ENCODE measurements around the gene SMIM21.

Gene SMIM21

DNA sequence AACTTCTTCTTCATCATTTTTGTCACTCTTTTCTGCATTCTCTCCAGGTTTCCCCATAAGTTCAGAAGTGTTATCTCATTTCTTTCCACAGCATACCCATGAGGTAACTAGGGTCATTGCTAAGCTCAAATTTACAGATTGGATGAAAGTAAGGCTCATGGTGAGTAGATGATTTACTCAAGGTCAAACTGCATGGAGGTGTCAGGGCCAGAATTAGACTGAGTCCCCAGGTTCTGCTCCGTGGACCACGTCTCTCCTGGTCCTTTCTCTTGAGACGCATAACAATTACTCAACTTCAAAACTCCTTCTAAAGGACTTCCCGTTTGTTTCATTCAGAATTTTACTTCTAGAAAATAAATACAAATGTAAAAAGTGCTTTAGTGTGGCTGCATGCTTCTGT is 43.4 kb downstream of the SMIM21 start:
- TF ChIP-seq CTCF (IDR thresholded peaks at IDR 0.05; ENCODE audit: low read depth, low read length), result no peak
- no peaks in the 10 kb centered on the region for H3K27me3 ChIP-seq (ENCODE audit: insufficient read depth, low read depth, severe bottlenecking)

GRCh38 chr18:75378376-75379315 is 48.9 kb downstream of the SMIM21 start:
- Histone ChIP-seq H3K27ac (no peak overlapping the region), H3K27me3 (ENCODE audit: insufficient read depth, low read depth, severe bottlenecking) (no peaks in the 10 kb centered on the region), H3K36me3 (no peaks in the 10 kb centered on the region)

More for the DNA sequence above, 43.4 kb downstream of the SMIM21 start:
- Histone ChIP-seq H3K4me3 (ENCODE audit: low read depth, low read length) (no peak overlapping the region), H3K27ac (no peak overlapping the region), H3K36me3 (no peaks in the 10 kb centered on the region), H3K9me3 (ENCODE audit: severe bottlenecking) (no peaks in the 10 kb centered on the region)
- DNase-seq, result no peak

GRCh38 chr18:75377926-75378325 is 49.6 kb downstream of the SMIM21 start:
- Histone ChIP-seq H3K27me3 (ENCODE audit: insufficient read depth, low read depth, severe bottlenecking) (no peaks in the 10 kb centered on the region), H3K4me3 (ENCODE audit: low read depth, low read length) (no peak overlapping the region), H3K9me3 (ENCODE audit: severe bottlenecking) (peaks cover under 1% of the 10 kb centered on the region), H3K27ac (no peak overlapping the region), H3K36me3 (no peaks in the 10 kb centered on the region)
- no peak for DNase-seq
- no peak for TF ChIP-seq CTCF (IDR thresholded peaks at IDR 0.05; ENCODE audit: low read depth, low read length)

More at GRCh38 chr18:75378376-75379315, 48.9 kb downstream of the SMIM21 start:
- DNase-seq, result peak; percentile 50
- Histone ChIP-seq H3K9me3 (ENCODE audit: severe bottlenecking) (no peaks in the 10 kb centered on the region), H3K4me3 (ENCODE audit: low read depth, low read length) (no peak overlapping the region)
- TF ChIP-seq CTCF (IDR thresholded peaks at IDR 0.05; ENCODE audit: low read depth, low read length), result 0 out of 2 replicates have a peak, but pooled peaks have one; percentile 11

- Histone ChIP-seq H3K27me3 (ENCODE audit: insufficient read depth, low read depth, severe bottlenecking) (no peaks in the 10 kb centered on the region), H3K27ac (no peak overlapping the region), H3K36me3 (no peaks in the 10 kb centered on the region), H3K4me3 (ENCODE audit: low read depth, low read length) (no peak overlapping the region), H3K9me3 (ENCODE audit: severe bottlenecking) (peaks cover 4% of the 10 kb centered on the region)
- DNase-seq, result no peak
- TF ChIP-seq CTCF (IDR thresholded peaks at IDR 0.05; ENCODE audit: low read depth, low read length), result no peak
Observed at GRCh38 chr18:75377258-75377657, 50.2 kb downstream of the SMIM21 start.

DNA sequence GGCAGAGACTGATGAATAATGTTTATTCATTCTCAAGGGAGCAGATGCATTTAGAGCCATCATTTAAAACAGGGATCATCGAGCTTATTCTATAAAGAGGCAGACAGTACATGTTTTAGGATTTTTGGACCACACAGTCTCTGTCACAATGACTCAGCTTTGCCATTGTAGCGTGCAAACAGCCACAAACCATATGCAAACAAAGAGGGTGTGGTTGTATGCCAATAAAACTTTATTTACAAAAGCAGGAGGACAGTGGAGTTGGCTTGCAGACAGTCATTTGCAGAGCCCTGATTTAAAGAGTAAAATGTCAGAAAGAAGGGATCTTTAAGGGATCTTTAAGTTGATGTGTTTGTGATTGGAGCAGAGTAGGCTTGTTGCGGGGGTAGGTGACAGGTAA is 51.5 kb downstream of the SMIM21 start:
- Histone ChIP-seq H3K27me3 (ENCODE audit: insufficient read depth, low read depth, severe bottlenecking) (no peaks in the 10 kb centered on the region), H3K4me3 (ENCODE audit: low read depth, low read length) (no peak overlapping the region), H3K9me3 (ENCODE audit: severe bottlenecking) (peaks cover 4% of the 10 kb centered on the region), H3K27ac (no peak overlapping the region), H3K36me3 (no peaks in the 10 kb centered on the region)
- TF ChIP-seq CTCF (IDR thresholded peaks at IDR 0.05; ENCODE audit: low read depth, low read length), result no peak
- no peak for DNase-seq
